Stimulated activated naive B cell treated with anti-CD40 and anti-IgM and Interleukin-4, amounts not matched to agents 10 μg/mL and 1 μg/mL and 100 μg/mL, for 72 hours (primary cell): ENCODE results near the gene NPB.

Experiments used
- ATAC-seq, 2 donors: fragments of 150-1000 bp; cut with Tn5 transposase; replicated peaks; 2 replicates each; pipeline ENCODE4 v1.10.0; 2021; ENCODE audit warnings: moderate library complexity in 1 of 2
- DNase-seq: peaks from one replicate; pipeline ENCODE4 v3.0.0; 2021
- H3K27ac Mint-ChIP-seq: one replicate; pipeline ENCODE4 v1.8.0; 2022; ENCODE audit warnings: mild to moderate bottlenecking, mixed read lengths
- H3K27me3 Mint-ChIP-seq, 2 donors: one replicate each; pipeline ENCODE4 v1.8.0; 2022; ENCODE audit warnings: mixed read lengths in 2 of 2
- H3K36me3 Mint-ChIP-seq, 2 donors: one replicate each; pipeline ENCODE4 v1.8.0; 2022; ENCODE audit warnings: mixed read lengths in 2 of 2, mild to moderate bottlenecking in 1 of 2
- H3K4me1 Mint-ChIP-seq, 2 donors: one replicate each; pipeline ENCODE4 v1.8.0; 2022; ENCODE audit warnings: mixed read lengths in 2 of 2, mild to moderate bottlenecking in 1 of 2
- H3K4me3 Mint-ChIP-seq, 2 donors: one replicate each; pipeline ENCODE4 v1.8.0; 2022; ENCODE audit warnings: mild to moderate bottlenecking in 2 of 2, mixed read lengths in 2 of 2, moderate library complexity in 1 of 2
- H3K9me3 Mint-ChIP-seq, 2 donors: one replicate each; pipeline ENCODE4 v1.8.0; 2022; ENCODE audit warnings: mixed read lengths in 2 of 2, mild to moderate bottlenecking in 1 of 2

Gene NPB

GRCh38 chr17:81902023-81902652, at the start of gene NPB:
NPB (plus strand) TSS chr17:81902238; CDS start chr17:81902278, 40 bp downstream.
- Mint-ChIP-seq H3K27ac (no peak within 1 kb of the TSS), H3K9me3 (no peaks in the 10 kb centered on the region), H3K36me3 (peaks cover 32 to 45% of the 10 kb centered on the region in 2 donors), H3K4me1 (peaks cover 0 to 6% of the 10 kb centered on the region in 2 donors), H3K4me3 (peak within 1 kb of the TSS; percentile 8 to 22), H3K27me3 (peaks cover 8 to 16% of the 10 kb centered on the region in 2 donors)
- DNase-seq = no peak
- peak; percentile 63 to 66 for ATAC-seq

GRCh38 chr17:81854974-81855774, 46.9 kb upstream of the NPB start:
- H3K27ac Mint-ChIP-seq = no peak overlapping the region
- H3K4me3 Mint-ChIP-seq = no peak overlapping the region
- no peaks in the 10 kb centered on the region for H3K27me3 Mint-ChIP-seq
- H3K36me3 Mint-ChIP-seq = peaks cover 44 to 51% of the 10 kb centered on the region in 2 donors
- no peaks in the 10 kb centered on the region for H3K9me3 Mint-ChIP-seq
- DNase-seq (no peak), ATAC-seq (no peak)
- peaks cover 8 to 29% of the 10 kb centered on the region in 2 donors for H3K4me1 Mint-ChIP-seq

- no peaks in the 10 kb centered on the region for H3K9me3 Mint-ChIP-seq
- no peak overlapping the region for H3K27ac Mint-ChIP-seq
- H3K4me1 Mint-ChIP-seq = peaks cover 16 to 38% of the 10 kb centered on the region in 2 donors
- DNase-seq (no peak), ATAC-seq (no peak)
- peaks cover 33 to 44% of the 10 kb centered on the region in 2 donors for H3K36me3 Mint-ChIP-seq
- no peaks in the 10 kb centered on the region for H3K27me3 Mint-ChIP-seq
- H3K4me3 Mint-ChIP-seq = peak overlapping the region; percentile 85 to 94
Observed at GRCh38 chr17:81858170-81858966, 43.7 kb upstream of the NPB start.

GRCh38 chr17:81858967-81859905, 42.8 kb upstream of the NPB start:
- H3K9me3 Mint-ChIP-seq = no peaks in the 10 kb centered on the region
- DNase-seq = no peak
- H3K4me3 Mint-ChIP-seq = peak overlapping the region; percentile 85 to 94
- ATAC-seq = no peak
- H3K36me3 Mint-ChIP-seq = peaks cover 30 to 40% of the 10 kb centered on the region in 2 donors
- no peaks in the 10 kb centered on the region for H3K27me3 Mint-ChIP-seq
- peak overlapping the region; percentile 83 for H3K27ac Mint-ChIP-seq
- H3K4me1 Mint-ChIP-seq = peaks cover 18 to 46% of the 10 kb centered on the region in 2 donors

- peaks cover 25 to 46% of the 10 kb centered on the region in 2 donors for H3K4me1 Mint-ChIP-seq
- H3K9me3 Mint-ChIP-seq = no peaks in the 10 kb centered on the region
- peak within 1 kb of the TSS; percentile 98 for H3K27ac Mint-ChIP-seq
- H3K36me3 Mint-ChIP-seq = peaks cover 34 to 45% of the 10 kb centered on the region in 2 donors
- H3K27me3 Mint-ChIP-seq = no peaks in the 10 kb centered on the region
- peak within 1 kb of the TSS; percentile 92 to 94 for H3K4me3 Mint-ChIP-seq
- ATAC-seq = peak in 1 of 2 donors; percentile 28
- no peak for DNase-seq
Observed at GRCh38 chr17:81859906-81860755, 41.9 kb upstream of the NPB start, which contains the start of gene P4HB. P4HB (minus strand) TSS chr17:81860535; CDS start chr17:81860471, 64 bp downstream.

GRCh38 chr17:81860756-81861568, 41.1 kb upstream of the NPB start:
- peaks cover 28 to 46% of the 10 kb centered on the region in 2 donors for H3K4me1 Mint-ChIP-seq

GRCh38 chr17:81863123-81863675, 38.8 kb upstream of the NPB start:
- peak overlapping the region; percentile 73 for H3K27ac Mint-ChIP-seq
- DNase-seq (no peak), ATAC-seq (no peak)
- peaks cover 34 to 50% of the 10 kb centered on the region in 2 donors for H3K36me3 Mint-ChIP-seq
- peaks cover 40 to 51% of the 10 kb centered on the region in 2 donors for H3K4me1 Mint-ChIP-seq
- no peaks in the 10 kb centered on the region for H3K27me3 Mint-ChIP-seq
- no peaks in the 10 kb centered on the region for H3K9me3 Mint-ChIP-seq
- H3K4me3 Mint-ChIP-seq = peak overlapping the region; percentile 80

More at GRCh38 chr17:81860756-81861568, 41.1 kb upstream of the NPB start:
- peak; percentile 99 for DNase-seq
- peak overlapping the region; percentile 92 to 94 for H3K4me3 Mint-ChIP-seq
- H3K27me3 Mint-ChIP-seq = no peaks in the 10 kb centered on the region
- peak overlapping the region; percentile 98 for H3K27ac Mint-ChIP-seq
- no peaks in the 10 kb centered on the region for H3K9me3 Mint-ChIP-seq
- H3K36me3 Mint-ChIP-seq = peaks cover 29 to 47% of the 10 kb centered on the region in 2 donors
- ATAC-seq = peak; percentile 84 to 87

GRCh38 chr17:81863833-81864768, 37.9 kb upstream of the NPB start:
- ATAC-seq (no peak), DNase-seq (no peak)
- H3K9me3 Mint-ChIP-seq = no peaks in the 10 kb centered on the region
- H3K4me1 Mint-ChIP-seq = peaks cover 43 to 55% of the 10 kb centered on the region in 2 donors
- H3K36me3 Mint-ChIP-seq = peaks cover 41 to 55% of the 10 kb centered on the region in 2 donors
- H3K4me3 Mint-ChIP-seq = peak overlapping the region in 1 of 2 donors; percentile 21
- H3K27ac Mint-ChIP-seq = peak overlapping the region; percentile 51
- no peaks in the 10 kb centered on the region for H3K27me3 Mint-ChIP-seq

- H3K36me3 Mint-ChIP-seq = peaks cover 49 to 61% of the 10 kb centered on the region in 2 donors
- no peaks in the 10 kb centered on the region for H3K9me3 Mint-ChIP-seq
- no peak for DNase-seq
- peaks cover 43 to 61% of the 10 kb centered on the region in 2 donors for H3K4me1 Mint-ChIP-seq
- no peak for ATAC-seq
- peak overlapping the region; percentile 51 to 54 for H3K4me3 Mint-ChIP-seq
- no peaks in the 10 kb centered on the region for H3K27me3 Mint-ChIP-seq
- peak overlapping the region; percentile 92 for H3K27ac Mint-ChIP-seq
Observed at GRCh38 chr17:81865358-81865732, 36.7 kb upstream of the NPB start.

- Mint-ChIP-seq H3K27ac (peak overlapping the region; percentile 92), H3K36me3 (peaks cover 50 to 63% of the 10 kb centered on the region in 2 donors), H3K4me3 (peak overlapping the region; percentile 51 to 54), H3K4me1 (peaks cover 43 to 61% of the 10 kb centered on the region in 2 donors), H3K27me3 (no peaks in the 10 kb centered on the region), H3K9me3 (no peaks in the 10 kb centered on the region)
- ATAC-seq (no peak), DNase-seq (peak; percentile 11)
Observed at GRCh38 chr17:81865733-81866439, 36.2 kb upstream of the NPB start.
